ENCODE data around the gene ACTL9. TPM values are rescaled to one million over a fixed set of nuclear protein-coding genes. Genes with fewer than 3 reads are reported as not detected.

The ACTL9 gene
- total and polyA plus RNA-seq, 11 donors, result not detected

DNA sequence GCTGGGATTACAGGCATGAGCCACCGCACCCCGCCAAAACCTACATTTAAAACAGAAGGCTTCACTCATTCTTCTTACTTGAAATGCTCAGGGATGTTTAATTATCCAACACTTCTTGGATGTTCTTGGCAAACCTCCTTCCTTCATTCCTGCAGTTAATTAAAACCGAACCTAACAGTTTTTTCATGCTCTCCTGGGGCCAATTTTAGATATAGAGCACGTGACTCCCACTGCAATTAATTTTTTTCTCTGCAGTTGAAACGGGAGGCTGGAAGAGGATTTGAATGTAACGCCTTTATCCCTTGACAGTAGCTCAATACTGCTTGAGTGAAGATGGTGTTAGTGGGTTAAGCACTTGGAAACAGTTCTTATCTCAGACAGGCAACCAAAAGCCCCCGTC lies 4.6 kb upstream of the ACTL9 start:
- TF ChIP-seq, protein P1, sequence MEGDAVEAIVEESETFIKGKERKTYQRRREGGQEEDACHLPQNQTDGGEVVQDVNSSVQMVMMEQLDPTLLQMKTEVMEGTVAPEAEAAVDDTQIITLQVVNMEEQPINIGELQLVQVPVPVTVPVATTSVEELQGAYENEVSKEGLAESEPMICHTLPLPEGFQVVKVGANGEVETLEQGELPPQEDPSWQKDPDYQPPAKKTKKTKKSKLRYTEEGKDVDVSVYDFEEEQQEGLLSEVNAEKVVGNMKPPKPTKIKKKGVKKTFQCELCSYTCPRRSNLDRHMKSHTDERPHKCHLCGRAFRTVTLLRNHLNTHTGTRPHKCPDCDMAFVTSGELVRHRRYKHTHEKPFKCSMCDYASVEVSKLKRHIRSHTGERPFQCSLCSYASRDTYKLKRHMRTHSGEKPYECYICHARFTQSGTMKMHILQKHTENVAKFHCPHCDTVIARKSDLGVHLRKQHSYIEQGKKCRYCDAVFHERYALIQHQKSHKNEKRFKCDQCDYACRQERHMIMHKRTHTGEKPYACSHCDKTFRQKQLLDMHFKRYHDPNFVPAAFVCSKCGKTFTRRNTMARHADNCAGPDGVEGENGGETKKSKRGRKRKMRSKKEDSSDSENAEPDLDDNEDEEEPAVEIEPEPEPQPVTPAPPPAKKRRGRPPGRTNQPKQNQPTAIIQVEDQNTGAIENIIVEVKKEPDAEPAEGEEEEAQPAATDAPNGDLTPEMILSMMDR (IDR thresholded peaks at IDR 0.05), result no peak
- TF ChIP-seq POLR2A (IDR thresholded peaks at IDR 0.05), result no peak
- intact Hi-C loops (cut with DNase I), result no loop called here
- no peak overlapping the region for H3K27ac ChIP-seq
- DNase-seq (no peak), ATAC-seq (no peak)
- peaks cover 0 to 35% (median 4%) of the 10 kb centered on the region in 9 donors for H3K27me3 ChIP-seq
- no peaks in the 10 kb centered on the region for H3K9me3 ChIP-seq
- no peak overlapping the region for H3K4me3 ChIP-seq
- H3K36me3 ChIP-seq, result no peaks in the 10 kb centered on the region
- 36 to 44% (median 42%) methylated on average over 7 of the region's 7 CpGs for WGBS, 4 donors
- H3K4me1 ChIP-seq, result peaks cover 0 to 6% (median 0%) of the 10 kb centered on the region in 12 donors

DNA sequence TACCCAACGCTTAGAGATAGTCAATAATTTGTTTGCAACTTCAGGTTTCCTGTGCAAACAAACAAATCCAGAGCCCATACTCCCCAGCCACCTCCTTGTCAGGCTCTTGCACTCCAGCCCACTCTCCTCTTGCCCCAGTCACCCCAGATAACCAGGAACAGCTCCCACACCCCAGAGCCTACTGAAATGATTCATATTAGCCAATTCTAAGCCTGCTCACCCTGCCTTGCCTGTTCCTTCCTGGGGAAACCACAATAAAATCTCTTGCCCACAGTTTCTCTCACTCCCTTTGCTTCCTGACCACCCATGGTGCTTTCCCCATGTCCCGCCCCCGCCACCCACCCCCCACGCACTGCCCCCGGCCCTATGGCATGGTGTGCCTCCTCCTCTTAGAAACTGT lies 3.8 kb upstream of the ACTL9 start:
- intact Hi-C loops (cut with DNase I), result no loop called here
- Histone ChIP-seq H3K4me3 (no peak overlapping the region), H3K36me3 (no peaks in the 10 kb centered on the region), H3K27ac (no peak overlapping the region), H3K27me3 (peaks cover 2 to 43% (median 8%) of the 10 kb centered on the region in 9 donors), H3K4me1 (peaks cover 0 to 6% (median 0%) of the 10 kb centered on the region in 12 donors), H3K9me3 (no peaks in the 10 kb centered on the region)
- TF ChIP-seq POLR2A (IDR thresholded peaks at IDR 0.05), result no peak
- TF ChIP-seq, protein P1 (IDR thresholded peaks at IDR 0.05), result no peak
- ATAC-seq (no peak), DNase-seq (no peak)
- 34 to 38% (median 35%) methylated on average over 5 of the region's 5 CpGs for WGBS, 4 donors

DNA sequence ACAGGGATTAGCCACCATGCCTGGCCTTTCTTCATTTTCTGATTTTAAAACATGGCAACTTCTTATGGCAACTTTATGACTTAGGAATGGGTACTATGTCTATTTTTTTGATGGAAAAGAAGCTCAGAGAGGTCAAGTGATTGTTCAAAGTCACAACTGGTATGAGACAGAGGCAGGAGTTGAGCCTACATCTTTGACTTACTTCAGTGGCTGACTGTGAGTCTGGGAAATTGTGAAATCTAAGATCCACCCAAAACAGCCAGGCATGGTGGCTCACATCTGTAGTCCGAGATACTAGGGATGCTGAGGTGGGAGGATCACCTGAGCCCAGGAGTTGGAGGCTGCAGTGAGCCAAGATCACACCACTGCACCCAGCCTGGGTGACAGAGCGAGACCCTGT lies 2.4 kb upstream of the ACTL9 start:
- Histone ChIP-seq H3K4me3 (no peak overlapping the region), H3K27ac (no peak overlapping the region), H3K36me3 (no peaks in the 10 kb centered on the region), H3K4me1 (peaks cover 0 to 6% (median 0%) of the 10 kb centered on the region in 12 donors), H3K9me3 (no peaks in the 10 kb centered on the region), H3K27me3 (peaks cover 2 to 47% (median 9%) of the 10 kb centered on the region in 9 donors)
- DNase-seq (no peak), ATAC-seq (no peak)
- intact Hi-C loops (cut with DNase I), result no loop called here
- TF ChIP-seq, protein P1 (IDR thresholded peaks at IDR 0.05), result no peak
- TF ChIP-seq POLR2A (IDR thresholded peaks at IDR 0.05), result no peak
- WGBS, 4 donors, result 58 to 74% (median 70%) methylated on average over 2 of the region's 2 CpGs

DNA sequence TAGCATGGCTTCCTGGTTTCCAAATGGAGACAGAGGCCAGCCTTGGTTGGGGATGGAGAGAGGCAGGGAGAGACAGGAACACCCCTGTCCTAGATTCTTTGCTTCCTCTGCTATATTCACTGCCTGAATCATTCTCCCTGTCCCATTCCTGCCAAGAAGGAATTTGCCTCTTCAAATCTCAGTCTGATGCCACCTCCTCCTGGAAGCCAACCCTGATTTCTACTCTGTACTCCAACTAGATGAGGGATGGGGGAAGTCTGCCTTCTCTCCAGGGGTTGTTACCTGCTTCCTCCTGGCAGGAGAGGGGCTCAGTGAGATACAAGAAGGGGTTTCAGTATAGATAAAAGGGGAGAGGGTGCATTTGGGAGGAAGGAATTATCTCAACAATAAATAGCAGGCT lies 1.3 kb upstream of the ACTL9 start:
- no peak for TF ChIP-seq POLR2A (IDR thresholded peaks at IDR 0.05)
- Histone ChIP-seq H3K4me1 (peaks cover 0 to 6% (median 0%) of the 10 kb centered on the region in 12 donors), H3K36me3 (no peaks in the 10 kb centered on the region), H3K27ac (no peak overlapping the region), H3K4me3 (no peak overlapping the region), H3K9me3 (no peaks in the 10 kb centered on the region), H3K27me3 (peaks cover 2 to 53% (median 9%) of the 10 kb centered on the region in 9 donors)
- DNase-seq, result no peak
- intact Hi-C loops (cut with DNase I), result loop anchor here in 1 of 10 donors (10.0 kb wide), 1 partner anchor 435 kb away; no protein-coding TSS in a partner anchor
- no peak for ATAC-seq
